ENCODE data around the gene RASA3. TPM values are rescaled to one million over a fixed set of nuclear protein-coding genes. Genes with fewer than 3 reads are reported as not detected.
A peak's percentile ranks its signal among the peaks of the same experiment; 100 is the strongest.

RASA3 gene
- total and polyA plus RNA-seq, 9 of the 15 experiments (the other 6 are each of a cell fraction or from before 2014, with no cell fraction given) = 0.72 to 25.3 (median 14.4) TPM

DNA sequence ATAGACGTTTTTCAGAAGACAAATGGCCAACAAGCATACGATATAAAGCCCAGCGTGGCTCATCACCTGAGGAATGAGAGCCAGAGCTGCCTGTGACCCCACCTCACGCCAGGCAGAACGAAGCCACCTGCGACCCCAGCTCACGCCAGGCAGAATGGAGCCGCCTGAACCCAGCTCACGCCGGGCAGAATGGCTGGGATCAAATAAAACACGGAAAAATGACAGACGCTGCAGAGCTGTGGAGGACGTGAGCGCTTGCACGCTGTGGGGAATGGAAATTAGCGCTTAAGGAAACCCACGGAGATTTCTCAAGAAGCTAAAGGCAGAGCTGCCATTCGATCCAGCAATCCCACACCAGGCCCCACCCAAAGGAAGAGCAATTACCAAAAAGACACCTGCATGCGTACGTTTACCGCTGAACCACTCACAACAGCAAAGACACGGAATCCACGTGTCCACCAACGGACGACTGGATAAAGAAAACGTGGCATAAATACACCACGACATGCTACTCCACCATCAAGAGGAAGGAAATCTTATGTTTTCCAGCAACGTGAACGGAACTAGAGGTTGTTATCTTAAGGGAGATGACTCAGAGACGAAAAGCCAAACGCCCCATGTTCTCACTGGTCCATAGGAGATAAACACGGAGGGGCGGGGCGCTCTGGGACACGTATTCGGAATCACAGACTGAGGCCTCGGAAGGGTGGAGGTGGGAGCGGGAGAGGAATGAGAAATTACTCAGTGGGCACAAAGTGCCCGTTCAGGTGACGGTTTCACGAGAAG, 127.8 kb downstream of the RASA3 start (continued):
- no peak for TF ChIP-seq ZBTB34 (CRISPR knock-in tag; IDR thresholded peaks at IDR 0.05)
- TF ChIP-seq, protein P1, sequence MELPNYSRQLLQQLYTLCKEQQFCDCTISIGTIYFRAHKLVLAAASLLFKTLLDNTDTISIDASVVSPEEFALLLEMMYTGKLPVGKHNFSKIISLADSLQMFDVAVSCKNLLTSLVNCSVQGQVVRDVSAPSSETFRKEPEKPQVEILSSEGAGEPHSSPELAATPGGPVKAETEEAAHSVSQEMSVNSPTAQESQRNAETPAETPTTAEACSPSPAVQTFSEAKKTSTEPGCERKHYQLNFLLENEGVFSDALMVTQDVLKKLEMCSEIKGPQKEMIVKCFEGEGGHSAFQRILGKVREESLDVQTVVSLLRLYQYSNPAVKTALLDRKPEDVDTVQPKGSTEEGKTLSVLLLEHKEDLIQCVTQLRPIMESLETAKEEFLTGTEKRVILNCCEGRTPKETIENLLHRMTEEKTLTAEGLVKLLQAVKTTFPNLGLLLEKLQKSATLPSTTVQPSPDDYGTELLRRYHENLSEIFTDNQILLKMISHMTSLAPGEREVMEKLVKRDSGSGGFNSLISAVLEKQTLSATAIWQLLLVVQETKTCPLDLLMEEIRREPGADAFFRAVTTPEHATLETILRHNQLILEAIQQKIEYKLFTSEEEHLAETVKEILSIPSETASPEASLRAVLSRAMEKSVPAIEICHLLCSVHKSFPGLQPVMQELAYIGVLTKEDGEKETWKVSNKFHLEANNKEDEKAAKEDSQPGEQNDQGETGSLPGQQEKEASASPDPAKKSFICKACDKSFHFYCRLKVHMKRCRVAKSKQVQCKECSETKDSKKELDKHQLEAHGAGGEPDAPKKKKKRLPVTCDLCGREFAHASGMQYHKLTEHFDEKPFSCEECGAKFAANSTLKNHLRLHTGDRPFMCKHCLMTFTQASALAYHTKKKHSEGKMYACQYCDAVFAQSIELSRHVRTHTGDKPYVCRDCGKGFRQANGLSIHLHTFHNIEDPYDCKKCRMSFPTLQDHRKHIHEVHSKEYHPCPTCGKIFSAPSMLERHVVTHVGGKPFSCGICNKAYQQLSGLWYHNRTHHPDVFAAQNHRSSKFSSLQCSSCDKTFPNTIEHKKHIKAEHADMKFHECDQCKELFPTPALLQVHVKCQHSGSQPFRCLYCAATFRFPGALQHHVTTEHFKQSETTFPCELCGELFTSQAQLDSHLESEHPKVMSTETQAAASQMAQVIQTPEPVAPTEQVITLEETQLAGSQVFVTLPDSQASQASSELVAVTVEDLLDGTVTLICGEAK (IDR thresholded peaks at IDR 0.05) = 0 out of 2 replicates have a peak, but pooled peaks have one; percentile 17
- TF ChIP-seq, protein P1 (CRISPR knock-in tag; IDR thresholded peaks at IDR 0.05) = no peak
- peak in 1 of 2 experiments; percentile 76; a peak in 2 of 4 replicates for TF ChIP-seq RCOR1 (IDR thresholded peaks at IDR 0.05; ENCODE audit: borderline replicate concordance in 1 of 2, low read depth in 2 of 2, low read length in 2 of 2)
- TF ChIP-seq NEUROD1 (IDR thresholded peaks at IDR 0.05; ENCODE audit: borderline replicate concordance, low read depth, low read length, partially characterized antibody) = peak; percentile 83
- no peak for TF ChIP-seq GATAD2A (IDR thresholded peaks at IDR 0.05)
- peak; percentile 66 for TF ChIP-seq GABPB1 (CRISPR knock-in tag; IDR thresholded peaks at IDR 0.05)
- TF ChIP-seq NBN (IDR thresholded peaks at IDR 0.05; ENCODE audit: low read depth) = 0 out of 2 replicates have a peak, but pooled peaks have one; percentile 46
- TF ChIP-seq SLC30A9 (CRISPR knock-in tag; IDR thresholded peaks at IDR 0.05) = no peak
- TF ChIP-seq ZNF589 (CRISPR knock-in tag; IDR thresholded peaks at IDR 0.05; ENCODE audit: low read depth) = no peak
- TF ChIP-seq CEBPG (CRISPR knock-in tag; IDR thresholded peaks at IDR 0.05) = no peak
- TF ChIP-seq CEBPG (tag; conservative IDR thresholded peaks at IDR 0.05 in 1 of 2, IDR thresholded peaks at IDR 0.05 in 1 of 2) = no peak
- no peak for TF ChIP-seq ILK (tag; IDR thresholded peaks at IDR 0.05; ENCODE audit: borderline replicate concordance, low read depth)
- no peak for TF ChIP-seq ZNF584 (CRISPR knock-in tag; IDR thresholded peaks at IDR 0.05; ENCODE audit: low read depth)
- peak; percentile 88 for TF ChIP-seq SMARCE1 (IDR thresholded peaks at IDR 0.05)
- TF ChIP-seq RBM39 (optimal IDR thresholded peaks at IDR 0.05; ENCODE audit: low read depth, low read length) = no peak

All from K562 (cell line).